HG02588 (cell line): ENCODE results near the gene INPP4B.
A peak's percentile ranks its signal among the peaks of the same experiment; 100 is the strongest.

Experiments used
- ATAC-seq: cut with Tn5 transposase; IDR thresholded peaks from one replicate; pipeline ENCODE4 v1.9.1; 2021; ENCODE audit warnings: mild to moderate bottlenecking, moderate library complexity; ENCODE audit not compliant: unreplicated experiment

Gene INPP4B

GRCh38 chr4:142846108-142846728 is at the start of gene INPP4B:
Gene INPP4B, minus strand, starts transcription at chr4:142846301.
- no peak for ATAC-seq

GRCh38 chr4:142893012-142893411 is 46.9 kb upstream of the INPP4B start:
- ATAC-seq: no peak

GRCh38 chr4:142886566-142886965 is 40.5 kb upstream of the INPP4B start:
- ATAC-seq: no peak

- ATAC-seq: no peak
These were observed 37.1 kb upstream of the INPP4B start for GRCh38 chr4:142883040-142883832.

- no peak for ATAC-seq
These were observed 36.1 kb upstream of the INPP4B start for GRCh38 chr4:142882159-142882558.

GRCh38 chr4:142881331-142881730 is 35.2 kb upstream of the INPP4B start:
- no peak for ATAC-seq

- no peak for ATAC-seq
These were observed 29.0 kb upstream of the INPP4B start for GRCh38 chr4:142875117-142875516.

- ATAC-seq: no peak
These were observed 28.6 kb upstream of the INPP4B start for GRCh38 chr4:142874684-142875083.

- ATAC-seq: no peak
These were observed 20.6 kb upstream of the INPP4B start for GRCh38 chr4:142866685-142867084.

GRCh38 chr4:142861351-142861750 is 15.2 kb upstream of the INPP4B start:
- ATAC-seq: no peak

- no peak for ATAC-seq
These were observed 12.9 kb upstream of the INPP4B start for GRCh38 chr4:142858965-142859364.

GRCh38 chr4:142858446-142858845 is 12.3 kb upstream of the INPP4B start:
- ATAC-seq: no peak

- ATAC-seq: no peak
These were observed 10.5 kb upstream of the INPP4B start for GRCh38 chr4:142856576-142856975.

GRCh38 chr4:142850478-142850877 is 4.4 kb upstream of the INPP4B start:
- ATAC-seq: no peak

- peak; percentile 62 for ATAC-seq
These were observed 862 bp upstream of the INPP4B start for GRCh38 chr4:142846729-142847596.

GRCh38 chr4:142845293-142846107 is 601 bp downstream of the INPP4B start:
- no peak for ATAC-seq

GRCh38 chr4:142844782-142845181 is 1.3 kb downstream of the INPP4B start:
- no peak for ATAC-seq

GRCh38 chr4:142840516-142841123 is 5.5 kb downstream of the INPP4B start:
- no peak for ATAC-seq

- ATAC-seq: no peak
These were observed 7.3 kb downstream of the INPP4B start for GRCh38 chr4:142838778-142839177.

- no peak for ATAC-seq
These were observed 14.1 kb downstream of the INPP4B start for GRCh38 chr4:142832022-142832421.
